Measurements from ENCODE around the gene IL10RB. TPM values are rescaled to one million over a fixed set of nuclear protein-coding genes. Genes with fewer than 3 reads are reported as not detected.
A peak's percentile ranks its signal among the peaks of the same experiment; 100 is the strongest.

The IL10RB gene
- total RNA-seq, 1 experiment from 2014 or later, result 3.1 TPM

DNA sequence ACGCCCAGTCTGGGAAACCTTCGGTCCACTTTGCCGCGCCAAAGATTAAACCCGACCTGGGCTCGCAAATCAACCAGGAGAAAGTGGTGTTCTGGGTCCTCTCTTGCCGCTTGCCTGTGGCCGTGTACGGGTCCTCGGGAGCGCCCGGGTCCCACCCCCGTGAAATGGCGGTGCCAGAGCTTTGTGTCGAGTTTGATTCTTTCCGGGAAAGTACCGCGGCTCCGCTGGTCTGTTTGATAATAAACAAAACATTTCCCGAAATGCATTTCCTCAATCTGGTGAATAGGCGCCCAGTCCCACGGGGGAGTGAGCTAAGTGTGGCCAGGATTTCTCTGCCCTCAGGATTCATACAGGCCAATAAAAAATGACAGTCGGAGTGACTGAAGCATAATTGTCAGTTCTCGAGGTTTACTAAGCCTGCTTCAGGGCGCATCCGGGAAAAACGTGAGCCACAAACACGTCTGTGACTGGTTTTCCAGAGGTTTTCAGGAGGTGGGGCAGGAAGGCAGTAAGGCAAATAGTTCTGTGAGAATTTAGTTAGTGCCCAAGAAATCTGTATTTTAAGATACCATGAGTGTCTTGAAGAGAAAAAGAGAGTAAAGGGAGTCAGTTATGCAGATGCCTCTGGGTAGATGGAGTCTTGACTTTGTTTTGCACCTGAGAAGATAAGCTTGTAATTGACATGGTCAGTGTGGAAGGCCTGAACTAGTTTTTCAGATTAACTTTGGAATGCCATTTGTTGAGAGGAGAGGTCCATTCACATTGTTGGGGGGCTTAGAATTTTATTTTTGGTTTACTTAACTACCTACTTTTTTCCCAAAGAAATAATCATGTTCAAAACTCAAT lies 59.3 kb downstream of the IL10RB start:
- no peak overlapping the region for H4K5ac ChIP-seq (ENCODE audit: insufficient read length, low read depth, low read length)
- H3K27ac ChIP-seq (ENCODE audit: insufficient read length, low read depth, low read length), result no peak overlapping the region
- H3K56ac ChIP-seq (ENCODE audit: insufficient read length, low read depth, low read length), result no peak overlapping the region
- peak overlapping the region; percentile 74 for H3K18ac ChIP-seq (ENCODE audit: insufficient read length, low read depth, low read length)
- no peak overlapping the region for H3T11ph ChIP-seq (ENCODE audit: low read length)
- H3K4me2 ChIP-seq (ENCODE audit: insufficient read depth, insufficient read length, low read length), result peak overlapping the region; percentile 74
- H3K4ac ChIP-seq (ENCODE audit: low read depth, low read length), result no peak overlapping the region
- no peak overlapping the region for H4K91ac ChIP-seq (ENCODE audit: insufficient read length, low read depth, low read length)
- peak overlapping the region; percentile 84 for H3K14ac ChIP-seq (ENCODE audit: insufficient read depth, low read length)
- no peak overlapping the region for H2BK12ac ChIP-seq (ENCODE audit: insufficient read length, low read depth, low read length)
- no peak overlapping the region for H4K8ac ChIP-seq (replicated peaks; ENCODE audit: insufficient read length, low read depth, low read length)
- H2AK5ac ChIP-seq (ENCODE audit: insufficient read length, low read length), result no peak overlapping the region
- no peaks in the 10 kb centered on the region for H4K20me1 ChIP-seq (ENCODE audit: control insufficient read depth, insufficient read depth, insufficient read length)
- H3K9me3 ChIP-seq (ENCODE audit: control insufficient read depth, low read depth, low read length), result no peaks in the 10 kb centered on the region
- H3K27me3 ChIP-seq (ENCODE audit: insufficient read depth, low read length), result no peaks in the 10 kb centered on the region
- Mint-ChIP-seq H3K4me3 (no peak overlapping the region), H3K4me1 (no peaks in the 10 kb centered on the region), H3K27me3 (ENCODE audit: low read depth) (no peaks in the 10 kb centered on the region), H3K36me3 (ENCODE audit: insufficient read depth in 1 of 3, low read depth in 3 of 3) (peaks cover 0 to 12% (median 10%) of the 10 kb centered on the region in 3 experiments; a peak in 5 of 7 replicates), H3K27ac (no peak overlapping the region), H3K9me3 (peaks cover 0 to 4% of the 10 kb centered on the region in 2 experiments; a peak in 3 of 5 replicates)
- peaks cover 7% of the 10 kb centered on the region for H3K23me2 ChIP-seq (ENCODE audit: insufficient read length, low read depth, low read length, poor library complexity, severe bottlenecking)
- no peaks in the 10 kb centered on the region for H3K79me1 ChIP-seq (ENCODE audit: insufficient read depth, low read depth, low read length, poor library complexity, severe bottlenecking)
- H3K4me1 ChIP-seq (ENCODE audit: insufficient read depth, low read length), result no peaks in the 10 kb centered on the region
- no peak for DNase-seq
- H3K79me2 ChIP-seq (ENCODE audit: insufficient read depth, low read length), result peaks cover 10% of the 10 kb centered on the region; the same call in 1 of the 2 replicates
- H2BK20ac ChIP-seq (ENCODE audit: low read depth, low read length, poor library complexity, severe bottlenecking), result no peak overlapping the region
- no CpG with 5 or more reads among the region's 28 CpGs for WGBS (ENCODE audit: extremely low coverage, insufficient read length, low lambda C conversion rate)
- no peak overlapping the region for H2BK15ac ChIP-seq (ENCODE audit: low read depth, low read length)
- no peak overlapping the region for H2AFZ ChIP-seq (ENCODE audit: low read length)
- no peak overlapping the region for H2BK120ac ChIP-seq (ENCODE audit: low read depth, low read length, poor library complexity, severe bottlenecking)
- H3K9ac ChIP-seq (ENCODE audit: extremely low read depth, insufficient read length, low read length), result peak overlapping the region; percentile 54
- TF ChIP-seq, protein P1, sequence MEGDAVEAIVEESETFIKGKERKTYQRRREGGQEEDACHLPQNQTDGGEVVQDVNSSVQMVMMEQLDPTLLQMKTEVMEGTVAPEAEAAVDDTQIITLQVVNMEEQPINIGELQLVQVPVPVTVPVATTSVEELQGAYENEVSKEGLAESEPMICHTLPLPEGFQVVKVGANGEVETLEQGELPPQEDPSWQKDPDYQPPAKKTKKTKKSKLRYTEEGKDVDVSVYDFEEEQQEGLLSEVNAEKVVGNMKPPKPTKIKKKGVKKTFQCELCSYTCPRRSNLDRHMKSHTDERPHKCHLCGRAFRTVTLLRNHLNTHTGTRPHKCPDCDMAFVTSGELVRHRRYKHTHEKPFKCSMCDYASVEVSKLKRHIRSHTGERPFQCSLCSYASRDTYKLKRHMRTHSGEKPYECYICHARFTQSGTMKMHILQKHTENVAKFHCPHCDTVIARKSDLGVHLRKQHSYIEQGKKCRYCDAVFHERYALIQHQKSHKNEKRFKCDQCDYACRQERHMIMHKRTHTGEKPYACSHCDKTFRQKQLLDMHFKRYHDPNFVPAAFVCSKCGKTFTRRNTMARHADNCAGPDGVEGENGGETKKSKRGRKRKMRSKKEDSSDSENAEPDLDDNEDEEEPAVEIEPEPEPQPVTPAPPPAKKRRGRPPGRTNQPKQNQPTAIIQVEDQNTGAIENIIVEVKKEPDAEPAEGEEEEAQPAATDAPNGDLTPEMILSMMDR (conservative IDR thresholded peaks at IDR 0.05), result no peak
- H3K23ac ChIP-seq (ENCODE audit: insufficient read length, low read depth, low read length), result no peak overlapping the region
- H2BK5ac ChIP-seq (ENCODE audit: insufficient read length, low read length), result no peak overlapping the region

All from H9 (cell line).